ENCODE measurements around the gene EPHB2.

Gene EPHB2

GRCh38 chr1:22892789-22893188 lies 182.2 kb downstream of the EPHB2 start:
- no peak for DNase-seq

DNA sequence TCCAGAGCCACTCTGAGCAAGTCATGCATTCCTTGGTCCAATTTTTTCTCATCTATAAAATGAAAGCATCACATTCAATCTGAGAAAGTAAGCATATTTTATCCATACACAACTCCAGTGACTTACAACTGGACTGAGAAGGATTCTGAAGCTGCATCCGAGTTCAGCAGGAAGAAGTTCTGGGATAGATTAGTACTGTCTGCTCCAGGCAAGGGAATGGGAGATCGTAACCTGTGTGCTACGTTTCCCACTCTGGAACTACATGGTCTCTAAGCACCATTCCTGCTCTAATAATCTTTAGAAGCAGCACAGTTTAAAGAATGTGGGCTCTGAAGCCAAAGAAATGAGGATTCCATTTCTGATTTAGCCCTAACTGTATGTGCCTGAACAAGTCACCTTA lies 182.7 kb downstream of the EPHB2 start:
- DNase-seq, result no peak

GRCh38 chr1:22895357-22895756 lies 184.7 kb downstream of the EPHB2 start:
- DNase-seq, result no peak

DNA sequence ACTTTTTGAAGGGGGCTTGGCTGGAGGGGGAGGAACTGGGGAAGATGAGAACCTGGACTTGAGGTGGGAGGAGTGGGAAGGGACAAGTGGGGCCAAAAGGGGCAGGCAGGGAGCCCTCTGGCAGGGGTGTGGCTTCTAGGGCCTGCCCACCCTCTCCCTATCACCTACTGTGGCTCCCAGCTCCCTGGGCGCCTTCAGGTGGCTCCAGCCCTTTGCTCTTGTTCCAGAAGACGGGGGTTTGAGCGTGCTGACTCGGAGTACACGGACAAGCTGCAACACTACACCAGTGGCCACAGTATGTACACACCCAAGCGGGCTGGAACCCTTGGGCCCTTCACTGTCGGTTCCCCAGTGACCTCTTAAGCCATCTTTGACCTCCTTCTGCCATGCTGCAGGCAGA lies 185.5 kb downstream of the EPHB2 start:
- DNase-seq, result no peak

GRCh38 chr1:22900451-22900850 lies 189.8 kb downstream of the EPHB2 start:
- no peak for DNase-seq

GRCh38 chr1:22903113-22903512 lies 192.5 kb downstream of the EPHB2 start:
- no peak for DNase-seq

DNA sequence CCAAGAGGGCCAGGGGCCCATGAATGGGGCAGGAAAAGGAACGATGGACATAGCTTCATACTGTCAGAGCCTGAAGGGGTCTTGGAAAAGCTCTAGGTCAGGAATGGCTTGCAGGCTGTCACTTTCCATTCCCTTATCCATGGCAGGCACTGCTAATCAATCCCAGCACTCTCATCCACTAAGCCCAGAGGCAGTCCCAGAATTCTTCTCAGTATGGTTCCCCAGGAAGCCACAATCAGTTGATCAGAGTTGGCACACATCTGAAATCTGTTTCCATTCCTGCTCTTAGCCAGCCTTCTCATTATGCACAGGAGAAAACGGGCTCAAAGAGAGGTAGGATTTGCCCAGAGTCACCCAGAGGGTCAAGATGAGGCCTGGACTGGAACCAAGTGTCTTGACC lies 196.3 kb downstream of the EPHB2 start:
- no peak for DNase-seq

- no peak for DNase-seq
Measured at GRCh38 chr1:22907528-22907927, 196.9 kb downstream of the EPHB2 start.

- DNase-seq, result no peak
Measured at GRCh38 chr1:22908880-22909426, 198.3 kb downstream of the EPHB2 start.

GRCh38 chr1:22910286-22910685 lies 199.6 kb downstream of the EPHB2 start:
- no peak for DNase-seq

GRCh38 chr1:22910986-22911651 lies 200.5 kb downstream of the EPHB2 start:
- no peak for DNase-seq

GRCh38 chr1:22912311-22912710 lies 201.7 kb downstream of the EPHB2 start:
- no peak for DNase-seq

- no peak for DNase-seq
Measured at GRCh38 chr1:22913421-22914141, 202.9 kb downstream of the EPHB2 start.

DNA sequence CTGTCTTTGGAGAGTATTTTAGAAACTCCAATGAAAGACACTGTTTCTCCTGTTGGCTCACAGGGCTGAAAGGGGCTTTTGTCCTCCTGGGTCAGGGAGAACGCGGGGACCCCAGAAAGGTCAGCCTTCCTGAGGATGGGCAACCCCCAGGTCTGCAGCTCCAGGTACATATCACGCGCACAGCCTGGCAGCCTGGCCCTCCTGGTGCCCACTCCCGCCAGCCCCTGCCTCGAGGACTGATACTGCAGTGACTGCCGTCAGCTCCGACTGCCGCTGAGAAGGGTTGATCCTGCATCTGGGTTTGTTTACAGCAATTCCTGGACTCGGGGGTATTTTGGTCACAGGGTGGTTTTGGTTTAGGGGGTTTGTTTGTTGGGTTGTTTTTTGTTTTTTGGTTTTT lies 203.5 kb downstream of the EPHB2 start:
- DNase-seq, result no peak

- DNase-seq, result no peak
Measured at GRCh38 chr1:22914633-22915217, 204.1 kb downstream of the EPHB2 start.

- DNase-seq, result no peak
Measured at GRCh38 chr1:22915231-22915630, 204.6 kb downstream of the EPHB2 start.

DNA sequence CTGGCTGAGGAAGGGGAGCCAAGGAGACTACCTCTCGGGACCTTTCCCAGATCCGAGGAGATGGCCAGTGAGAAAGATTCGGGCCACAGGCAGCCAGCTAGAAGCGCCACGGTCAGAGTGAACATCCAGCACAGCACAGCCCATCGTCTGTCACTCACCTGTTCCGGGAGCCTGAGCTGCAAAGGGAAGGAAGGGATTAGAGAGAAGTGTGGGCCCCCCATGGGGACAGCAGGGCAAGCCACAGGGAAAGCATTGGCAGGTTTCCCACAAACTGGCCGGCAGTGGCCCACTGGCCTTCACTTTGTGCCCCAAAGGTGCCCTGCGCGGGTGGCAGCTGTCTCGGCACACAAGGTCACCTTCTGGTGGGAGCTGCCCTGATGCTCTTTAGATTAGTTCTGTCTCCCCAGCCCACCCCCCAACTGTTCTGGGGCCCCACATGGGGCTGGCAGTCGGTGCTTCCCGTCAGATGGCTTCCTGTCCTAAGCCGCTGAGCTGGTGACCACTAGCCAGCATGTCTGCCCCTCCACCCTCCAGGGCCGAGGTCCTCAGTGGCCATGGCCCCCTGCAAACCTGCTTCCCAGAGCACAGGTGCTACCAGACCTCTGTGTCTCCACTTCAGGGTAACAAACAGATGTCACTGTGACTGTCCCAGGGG lies 205.3 kb downstream of the EPHB2 start:
- no peak for DNase-seq

- no peak for DNase-seq
Measured at GRCh38 chr1:22916471-22916820, 205.8 kb downstream of the EPHB2 start.

DNA sequence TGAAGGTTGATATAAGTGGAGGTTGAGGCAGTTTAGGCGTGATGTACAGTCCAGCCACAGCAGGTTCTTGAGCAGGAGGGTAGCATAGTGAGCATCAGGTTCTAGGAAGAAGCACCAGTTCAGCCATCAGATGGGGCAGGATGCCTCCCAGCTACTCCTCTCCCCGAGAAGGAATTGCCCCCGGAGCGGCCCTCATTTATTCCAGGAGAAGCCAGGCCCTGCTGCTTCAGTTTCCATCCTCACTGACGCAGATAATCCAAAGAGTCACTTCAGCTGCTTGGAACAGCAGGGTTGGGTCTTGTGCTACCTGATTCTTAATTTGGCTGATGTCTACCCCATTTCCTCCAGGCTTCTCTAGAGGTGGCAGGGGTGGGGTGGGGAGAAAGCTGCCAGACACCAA lies 207.3 kb downstream of the EPHB2 start:
- no peak for DNase-seq

- DNase-seq, result no peak
Measured at GRCh38 chr1:22918644-22919043, 208.0 kb downstream of the EPHB2 start.

- DNase-seq, result no peak
Measured at GRCh38 chr1:22919341-22920025, 208.8 kb downstream of the EPHB2 start.

- DNase-seq, result no peak
Measured at GRCh38 chr1:22920026-22920733, 209.5 kb downstream of the EPHB2 start.
